Stimulated activated CD4-positive, alpha-beta T cell treated with anti-CD3 and anti-CD28 coated beads, TNF-alpha, amount 100 ng/mL, for 48 hours (primary cell): ENCODE measurements around the gene COQ9.
"Not testable (repeated sequence)": the region's sequence is repeated elsewhere in the genome, so short reads cannot be mapped to it uniquely, and the experiment has no call there.

ENCODE experiments used
- DNase-seq, 3 donors: peaks; one replicate each; pipeline ENCODE4 v3.0.0-alpha.2; 2020; ENCODE audit warnings: low read depth in 3 of 3

COQ9 gene

DNA sequence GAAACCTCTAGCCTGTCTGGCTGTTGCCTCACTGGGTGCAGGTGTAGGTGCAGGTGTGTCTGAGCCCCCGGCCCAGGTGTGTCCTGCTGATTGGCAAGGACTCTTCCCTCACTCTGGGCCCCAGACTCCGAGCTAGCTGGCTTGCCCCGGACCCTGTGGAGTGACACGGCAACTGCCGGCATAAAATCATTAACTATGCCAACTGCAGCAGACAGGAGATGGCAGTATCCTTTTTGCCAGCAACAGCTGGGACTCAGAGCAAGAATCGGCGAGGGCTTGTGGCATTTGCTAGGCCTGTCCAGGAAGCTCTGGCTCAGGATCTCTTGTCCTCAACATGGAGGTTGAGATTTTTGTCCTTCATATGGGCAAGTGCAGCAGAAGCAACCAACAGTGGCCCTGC, 20.9 kb upstream of the COQ9 start:
- DNase-seq: no peak

DNA sequence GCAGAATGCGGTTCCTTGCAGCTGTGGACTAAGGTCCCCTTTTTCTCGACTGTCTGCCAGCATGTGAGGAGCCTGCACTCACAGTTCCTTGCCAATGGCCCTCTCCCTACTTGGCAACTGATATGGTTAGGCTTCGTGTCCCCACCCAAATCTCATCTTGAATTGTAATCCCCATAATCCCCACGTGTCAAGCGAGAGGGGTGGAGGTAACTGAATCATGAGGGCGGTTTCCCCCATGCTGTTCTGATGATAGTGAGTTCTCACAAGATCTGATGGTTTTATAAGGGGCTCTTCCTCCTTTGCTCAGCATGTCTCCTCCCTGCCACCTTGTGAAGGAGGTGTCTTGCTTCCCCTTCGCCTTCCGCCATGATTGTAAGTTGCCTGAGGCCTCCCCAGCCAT, 20.0 kb upstream of the COQ9 start:
- no peak for DNase-seq

DNA sequence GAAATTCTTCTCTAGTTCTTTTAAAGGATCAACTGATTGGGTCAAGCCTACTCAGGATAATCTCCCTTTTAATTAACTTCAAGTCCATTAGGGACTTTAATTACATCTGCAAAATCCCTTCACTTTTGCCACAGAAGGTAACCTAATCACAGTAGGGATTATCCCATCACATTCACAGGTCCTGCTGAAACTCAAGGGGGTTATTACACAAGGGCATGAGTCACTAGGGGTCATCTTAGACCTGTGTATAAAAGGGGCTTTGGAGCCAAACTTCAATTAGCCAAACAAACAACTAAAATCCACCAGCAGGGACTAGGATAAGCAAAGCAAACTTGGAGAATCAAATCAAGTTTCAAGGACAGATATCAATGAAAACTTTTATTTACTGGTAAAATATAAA, 19.5 kb upstream of the COQ9 start:
- no peak for DNase-seq

DNA sequence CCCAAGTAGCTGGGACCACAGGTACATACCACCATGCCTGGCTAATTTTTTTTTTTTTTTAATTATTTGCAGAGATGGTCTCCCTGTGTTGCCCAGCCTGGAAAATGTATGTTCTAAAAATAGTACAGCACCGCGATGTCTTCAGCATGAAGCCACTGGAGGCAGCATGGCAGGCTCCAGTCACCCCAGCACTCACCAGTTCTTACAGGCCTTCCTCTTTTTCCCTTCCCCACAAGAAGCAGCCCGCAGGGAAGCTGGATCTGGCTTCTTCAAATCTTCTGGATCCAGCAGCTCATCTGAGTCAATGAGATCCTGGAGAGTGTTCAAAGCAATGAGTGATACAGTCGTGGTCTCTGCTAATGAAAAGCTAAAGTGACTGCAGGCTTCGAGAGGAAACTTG, 16.3 kb upstream of the COQ9 start:
- no peak for DNase-seq

DNA sequence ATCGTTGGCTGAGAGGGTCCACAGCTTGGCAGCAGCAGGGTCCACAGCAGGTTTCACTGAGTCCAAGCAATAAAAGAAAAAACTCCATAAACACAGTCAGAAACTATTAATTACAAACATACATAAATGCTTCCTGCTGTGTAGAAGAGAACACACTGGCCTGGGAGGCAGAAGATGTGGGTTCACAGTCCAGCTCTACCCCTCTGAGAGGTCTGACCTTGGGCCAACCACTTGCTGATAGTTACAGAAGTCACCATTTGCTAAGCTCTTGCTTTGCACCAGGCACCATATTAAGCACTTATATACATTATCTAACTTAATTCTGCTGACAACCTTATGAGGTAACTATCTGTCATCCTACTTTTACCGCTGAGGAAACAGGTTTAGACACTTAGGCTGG, 14.8 kb upstream of the COQ9 start:
- DNase-seq: no peak

DNA sequence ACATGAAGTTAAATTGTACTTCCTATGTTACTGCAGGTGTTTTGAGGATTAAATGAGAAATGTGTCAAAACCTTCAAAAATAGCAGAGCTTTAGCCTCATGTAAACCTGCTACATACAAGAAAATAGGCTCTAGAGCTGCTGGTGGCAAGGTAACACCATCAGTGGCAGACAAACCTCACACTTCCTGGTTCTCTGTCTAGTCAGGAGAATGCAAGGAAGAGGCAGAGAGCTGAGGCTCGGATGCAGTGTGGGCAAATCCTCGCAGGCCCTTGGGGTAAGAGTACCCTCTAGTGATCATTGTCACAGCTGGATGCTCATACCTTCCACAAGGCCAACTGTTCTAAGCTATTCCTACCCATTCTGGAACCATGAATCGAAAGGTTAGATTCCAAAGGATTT, 14.3 kb upstream of the COQ9 start:
- no peak for DNase-seq

- no peak for DNase-seq
These were observed 13.3 kb upstream of the COQ9 start for GRCh38 chr16:57434003-57434402.

GRCh38 chr16:57435838-57436237, 11.4 kb upstream of the COQ9 start:
- no peak for DNase-seq

GRCh38 chr16:57439947-57440346, 7.3 kb upstream of the COQ9 start:
- DNase-seq: not testable (repeated sequence)

DNA sequence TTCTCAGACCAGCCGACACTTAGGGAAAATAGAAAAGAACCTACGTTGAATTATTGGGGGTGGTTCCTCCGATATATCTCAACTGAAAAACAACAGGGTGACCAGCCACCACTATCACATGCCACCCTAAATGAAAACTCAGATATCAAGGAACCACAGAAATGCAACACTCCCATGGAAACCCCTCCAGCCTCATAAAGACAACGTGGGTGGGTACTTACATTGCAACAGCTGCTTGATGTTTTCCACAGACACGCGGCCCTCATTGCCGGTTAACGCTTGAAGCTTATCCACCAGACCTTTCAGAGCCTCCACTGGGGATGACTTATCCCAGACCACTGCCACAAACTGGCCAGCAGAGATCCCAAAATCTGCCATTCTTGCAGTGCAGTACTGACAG, 6.7 kb upstream of the COQ9 start:
- not testable (repeated sequence) for DNase-seq

GRCh38 chr16:57444711-57445110, 2.6 kb upstream of the COQ9 start:
- no peak for DNase-seq

GRCh38 chr16:57445510-57445909, 1.8 kb upstream of the COQ9 start:
- DNase-seq: no peak

GRCh38 chr16:57446531-57447185, 621 bp upstream of the COQ9 start:
- DNase-seq: peak in 2 of 3 donors; percentile 4 to 5

GRCh38 chr16:57452021-57452420, 4.7 kb downstream of the COQ9 start:
- DNase-seq: no peak

DNA sequence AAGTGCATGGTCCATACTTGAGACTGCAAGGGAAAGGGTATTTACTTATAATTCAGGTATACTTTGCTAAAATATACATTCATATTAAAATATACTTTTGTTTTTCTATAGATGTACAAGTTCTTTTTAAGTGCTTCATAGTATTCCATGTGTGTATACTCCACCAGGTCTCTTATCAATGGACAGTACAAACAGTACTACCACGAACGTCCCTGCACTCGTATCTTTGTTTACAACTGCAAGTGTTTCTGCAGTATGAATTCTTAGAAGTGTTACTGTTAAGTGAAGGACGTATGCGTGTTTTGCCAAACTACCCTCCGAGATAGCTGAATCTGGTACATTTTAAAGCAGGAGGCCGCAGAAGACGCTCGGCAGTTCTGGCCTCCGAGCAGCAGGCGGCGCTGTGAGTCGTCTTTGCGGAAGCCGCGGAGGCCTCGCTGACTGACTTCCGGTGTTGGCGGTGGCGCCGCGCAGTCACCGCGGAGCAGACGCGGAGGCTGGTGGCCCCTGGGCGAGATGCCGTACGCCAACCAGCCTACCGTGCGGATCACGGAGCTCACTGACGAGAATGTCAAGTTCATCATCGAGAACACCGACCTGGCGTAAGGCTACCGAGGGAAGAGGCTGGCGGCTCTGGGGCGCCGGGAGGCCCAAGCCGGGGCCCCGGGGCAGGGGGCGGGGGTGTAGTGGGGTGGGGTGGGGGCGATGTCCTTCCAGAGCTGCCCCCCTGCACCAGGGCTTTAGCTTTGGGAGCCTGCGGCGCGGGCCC, 15.1 kb downstream of the COQ9 start, which contains the start of gene POLR2C:
TSS of gene POLR2C (plus strand) at position 471 of the 769 bp plus-strand sequence. CDS start at position 517, 46 bp downstream.
- peak; percentile 85 to 92 (median 88) for DNase-seq

DNA sequence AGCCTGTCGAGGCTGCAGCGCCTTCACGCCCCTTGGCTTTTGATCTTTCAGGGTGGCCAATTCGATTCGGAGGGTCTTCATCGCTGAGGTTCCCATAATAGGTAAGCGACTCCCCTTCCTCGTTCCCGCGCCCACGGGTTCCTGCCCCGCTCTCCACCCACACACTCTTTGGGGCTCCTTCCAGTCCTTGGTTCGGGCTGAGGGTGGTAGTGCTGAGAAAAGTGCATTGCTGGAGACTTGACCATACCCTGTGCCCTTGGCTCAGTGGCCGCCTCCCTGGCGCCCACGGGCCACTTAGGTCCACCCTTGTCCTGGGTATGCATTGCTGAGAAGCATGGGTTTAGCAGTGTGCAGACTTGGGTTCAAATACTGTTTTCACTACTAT, 15.7 kb downstream of the COQ9 start:
- DNase-seq: no peak

DNA sequence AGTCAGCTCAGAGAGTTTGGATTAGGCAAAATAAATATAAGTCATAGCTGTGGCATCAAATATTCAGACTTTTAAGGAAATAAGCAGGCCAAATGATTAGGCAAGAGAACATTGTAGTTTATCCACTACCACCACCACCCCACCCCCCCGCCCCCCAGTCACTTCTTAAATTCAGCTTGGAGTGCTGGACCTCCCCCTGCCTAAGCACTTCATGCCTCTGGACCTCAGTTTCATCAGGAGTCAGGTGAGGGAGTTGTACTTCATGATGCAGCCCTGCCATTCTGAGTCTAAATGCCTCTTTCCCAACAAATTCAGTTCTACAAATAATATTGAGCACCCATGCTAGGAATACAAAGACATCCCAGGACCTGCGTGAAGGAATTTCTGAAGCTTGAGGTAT, 17.2 kb downstream of the COQ9 start:
- DNase-seq: no peak

DNA sequence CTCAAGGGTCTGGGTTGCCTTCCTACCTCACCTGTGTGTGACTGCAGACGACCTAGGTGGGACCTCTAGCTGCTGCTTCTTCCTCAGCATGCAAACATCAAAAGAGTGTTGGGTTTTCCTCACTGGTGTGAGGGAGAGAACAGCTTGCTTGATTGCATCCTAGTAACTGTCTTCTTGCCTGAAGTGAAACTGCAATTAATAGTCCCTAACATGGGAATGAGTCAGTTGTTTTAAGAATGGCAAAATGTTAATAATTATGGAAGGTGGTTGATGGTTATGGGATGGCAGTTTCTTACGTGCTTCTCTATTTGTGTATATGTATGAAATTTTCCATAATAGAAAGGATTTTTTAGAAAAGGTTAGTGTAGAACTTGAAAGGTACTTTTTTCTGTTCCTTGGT, 21.1 kb downstream of the COQ9 start:
- no peak for DNase-seq

DNA sequence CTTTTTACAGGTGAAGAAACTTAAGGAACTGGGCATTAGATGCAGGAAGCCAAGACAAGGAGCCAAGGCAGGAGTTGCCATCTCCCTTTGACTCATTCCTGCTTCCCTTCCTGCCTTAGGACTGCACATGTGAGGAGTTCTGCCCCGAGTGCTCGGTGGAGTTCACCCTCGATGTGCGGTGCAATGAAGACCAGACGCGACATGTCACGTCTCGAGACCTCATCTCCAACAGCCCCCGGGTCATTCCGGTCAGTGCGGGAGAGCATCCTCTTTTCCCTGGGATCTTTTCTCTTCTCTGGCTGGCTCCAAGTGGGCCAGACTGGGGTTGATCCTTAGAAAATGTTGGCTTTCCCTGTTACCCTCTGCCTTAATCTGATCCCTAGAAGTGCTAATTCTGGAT, 21.8 kb downstream of the COQ9 start:
- no peak for DNase-seq

DNA sequence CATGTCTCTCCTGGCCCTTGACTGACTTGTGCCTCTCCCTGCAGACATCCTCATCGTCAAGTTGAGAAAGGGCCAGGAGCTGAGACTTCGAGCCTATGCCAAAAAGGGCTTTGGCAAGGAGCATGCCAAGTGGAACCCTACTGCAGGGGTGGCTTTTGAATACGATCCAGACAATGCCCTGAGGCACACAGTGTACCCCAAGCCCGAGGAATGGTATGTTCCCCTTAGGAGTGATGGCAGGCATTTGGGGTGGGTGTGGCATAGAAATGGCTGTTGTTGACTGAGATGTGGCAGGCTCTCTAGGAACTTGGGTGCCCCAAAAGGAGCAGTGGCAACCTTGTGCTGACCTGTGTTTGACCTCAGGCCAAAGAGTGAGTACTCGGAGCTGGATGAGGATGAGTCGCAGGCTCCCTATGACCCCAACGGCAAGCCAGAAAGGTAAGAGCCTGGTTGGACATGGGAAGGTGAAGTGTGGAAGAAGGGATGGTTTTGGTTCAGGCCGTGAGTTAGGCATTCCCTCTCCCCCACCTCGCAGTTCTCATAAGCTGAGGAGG, 22.7 kb downstream of the COQ9 start:
- no peak for DNase-seq

DNA sequence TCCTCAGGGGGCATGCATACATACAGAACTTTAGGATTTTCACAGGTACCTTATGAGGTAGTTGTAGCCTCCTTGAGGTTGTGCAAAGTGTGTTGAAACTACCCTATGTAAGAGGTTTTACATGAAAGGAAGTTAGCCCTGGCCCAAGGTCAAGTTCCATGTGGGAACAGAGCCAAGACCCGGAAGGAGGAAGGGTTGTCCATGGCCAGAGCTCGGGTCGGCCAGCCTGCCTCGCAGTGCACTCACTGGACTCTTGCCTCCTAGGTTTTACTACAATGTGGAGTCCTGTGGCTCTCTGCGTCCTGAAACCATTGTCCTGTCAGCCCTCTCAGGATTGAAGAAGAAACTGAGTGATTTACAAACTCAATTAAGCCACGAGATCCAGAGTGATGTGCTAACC, 23.4 kb downstream of the COQ9 start:
- DNase-seq: no peak

- DNase-seq: no peak
These were observed 23.9 kb downstream of the COQ9 start for GRCh38 chr16:57471209-57471608.
